GM20431 (cell line): ENCODE measurements around the gene DGKI.

Experiments
- in situ Hi-C: fragments of 300-500 bp; cut with MseI, MboI; formaldehyde crosslinking; loops from one replicate; pipeline ENCODE4 v1.15.0; 2020; ENCODE audit warnings: low sequenced_read_pairs; ENCODE audit not compliant: unreplicated experiment

The DGKI gene

DNA sequence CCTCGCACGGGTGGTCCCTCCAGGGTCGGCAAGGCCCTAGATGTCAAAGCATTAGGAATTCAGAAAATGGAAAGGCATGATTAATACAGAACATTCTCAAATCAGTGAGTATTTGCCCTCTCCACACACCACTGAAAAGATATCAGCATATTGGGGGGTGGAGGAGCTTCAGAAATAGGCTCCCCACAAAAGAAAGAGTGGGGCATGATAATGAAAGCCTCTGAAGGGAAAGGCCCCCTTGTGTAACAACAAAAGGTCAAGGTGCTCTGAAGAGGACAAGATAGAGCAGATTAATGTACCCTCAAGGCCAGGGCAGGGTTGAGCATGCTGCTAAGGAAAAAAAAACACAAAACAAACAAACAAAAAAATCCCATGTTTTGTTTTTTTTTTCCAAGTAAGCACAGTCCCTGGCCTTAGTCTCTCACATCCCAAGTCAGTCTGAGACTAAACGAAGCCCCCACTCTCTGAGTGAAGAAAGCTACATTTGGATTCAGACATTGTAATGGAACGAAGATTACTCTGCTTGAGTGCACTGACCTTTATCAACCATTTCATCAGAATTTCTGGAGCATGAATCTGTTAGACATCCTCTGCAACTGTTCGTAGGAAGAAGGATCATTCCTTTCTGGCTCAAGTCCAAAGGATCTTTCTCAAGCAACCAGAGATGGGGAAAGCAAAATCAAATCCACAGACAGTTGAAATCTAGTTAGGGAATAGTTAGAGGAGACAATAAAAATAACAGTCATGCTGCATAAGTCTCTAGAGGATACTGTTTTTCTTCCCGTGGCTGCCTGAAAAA lies 27.4 kb upstream of the DGKI start:
- in situ Hi-C loops: no loop called here

DNA sequence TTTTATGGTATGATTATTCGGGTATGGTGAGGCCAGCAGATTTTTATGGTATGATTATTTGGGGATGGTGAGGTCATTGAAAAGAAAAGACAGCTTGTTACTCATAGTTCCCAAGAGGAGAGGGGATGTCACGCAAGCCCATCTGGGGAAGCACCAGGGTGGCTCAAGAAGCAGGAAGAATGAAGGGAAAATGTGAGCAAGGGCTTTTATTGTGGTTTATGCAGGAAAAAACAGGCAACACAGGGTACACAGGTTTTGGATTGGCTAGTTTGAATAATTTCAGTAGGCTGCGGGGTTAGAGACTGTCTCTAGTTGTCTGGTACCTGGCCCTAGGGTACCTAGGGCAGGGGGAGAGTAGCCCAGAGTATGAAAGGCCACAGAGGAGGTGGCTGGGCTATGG lies 26.8 kb upstream of the DGKI start:
- in situ Hi-C loops: no loop called here

DNA sequence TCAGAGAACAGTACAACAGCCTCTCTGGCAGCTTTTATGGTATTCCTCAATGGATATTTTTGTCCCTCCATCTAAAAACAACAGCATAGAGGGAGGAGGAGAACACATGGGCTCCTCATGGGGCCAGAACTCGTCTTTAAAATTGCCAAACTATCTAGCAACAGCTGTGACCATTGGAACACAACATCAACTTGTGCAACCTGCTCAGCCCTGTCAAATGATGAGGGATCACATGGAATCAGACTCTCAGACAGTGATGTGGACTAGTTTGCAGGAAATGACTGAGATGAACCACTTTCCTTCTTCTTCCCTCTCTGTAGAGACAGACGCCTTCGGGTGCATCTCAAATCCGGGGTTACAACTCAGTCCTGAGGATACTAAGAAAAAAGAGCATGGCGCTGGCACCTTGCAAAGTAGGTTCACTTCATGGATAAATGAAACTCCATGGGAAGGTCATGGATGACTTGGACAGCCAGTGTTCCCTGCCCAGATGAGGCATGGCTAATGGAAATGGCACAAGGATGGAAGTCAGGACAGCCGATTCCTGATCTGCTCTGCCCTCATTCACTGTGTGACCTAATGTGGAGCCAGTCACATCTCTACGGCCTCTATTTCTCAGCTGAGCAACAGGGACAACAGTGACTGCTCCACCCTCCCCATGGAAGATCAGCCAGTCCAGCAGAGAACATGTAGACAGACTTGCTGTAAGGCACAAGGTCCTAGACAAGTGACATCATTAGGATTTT lies 24.6 kb upstream of the DGKI start:
- in situ Hi-C loops: no loop called here

DNA sequence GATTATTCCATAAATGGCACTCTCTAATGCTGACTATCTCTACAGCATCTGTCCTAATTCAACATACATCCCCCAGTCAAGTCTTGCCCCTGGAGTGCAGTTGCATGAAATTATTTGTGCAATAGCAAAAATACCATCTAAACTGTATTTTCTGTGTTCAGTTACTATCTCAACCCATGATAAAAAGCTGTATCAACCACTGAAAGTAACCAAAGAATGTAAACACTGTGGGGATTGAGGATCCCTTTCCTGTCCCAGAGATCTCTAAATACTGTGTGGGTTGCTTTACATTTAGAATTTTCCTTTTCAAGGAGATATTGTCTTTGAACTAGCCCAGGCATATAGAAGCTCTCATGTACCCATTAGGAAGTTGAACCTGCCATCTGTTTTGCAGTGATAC lies 23.9 kb upstream of the DGKI start:
- in situ Hi-C loops: no loop called here

DNA sequence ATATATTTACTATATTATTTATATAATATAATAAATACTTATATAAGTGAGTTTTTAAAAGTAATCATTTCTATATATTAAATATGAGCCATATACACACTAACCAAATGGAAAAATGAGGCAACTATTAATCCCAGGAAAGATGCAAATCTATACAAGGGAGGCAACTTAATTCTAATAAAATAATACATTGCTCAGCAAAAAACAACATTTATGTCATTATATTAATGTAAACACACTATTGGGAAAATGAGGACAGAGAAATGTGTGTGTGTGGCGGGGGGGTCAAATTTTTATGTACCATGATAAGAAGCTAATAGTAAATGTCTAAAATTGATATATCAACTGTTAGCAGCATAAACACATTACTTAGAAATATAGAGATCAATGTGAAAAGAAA lies 23.3 kb upstream of the DGKI start:
- in situ Hi-C loops: no loop called here

DNA sequence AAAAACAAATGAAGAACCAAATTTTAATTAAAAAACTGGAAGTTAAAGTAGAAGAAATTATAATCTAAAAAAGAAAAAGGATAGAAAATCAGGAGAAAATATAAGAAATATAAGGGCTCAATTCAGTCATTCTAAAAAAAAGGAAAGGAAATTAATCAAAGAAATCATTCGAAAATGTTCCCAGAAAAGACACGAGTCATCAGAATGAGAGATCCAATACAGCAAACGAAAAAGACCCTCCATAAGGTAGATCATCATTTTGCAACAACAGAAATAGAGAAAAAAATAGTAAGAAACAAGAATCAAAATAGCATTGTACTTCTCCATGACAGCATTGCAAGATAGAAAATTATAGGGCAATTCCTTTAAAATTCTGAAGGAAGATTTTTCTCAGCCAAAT lies 22.5 kb upstream of the DGKI start:
- in situ Hi-C loops: no loop called here

DNA sequence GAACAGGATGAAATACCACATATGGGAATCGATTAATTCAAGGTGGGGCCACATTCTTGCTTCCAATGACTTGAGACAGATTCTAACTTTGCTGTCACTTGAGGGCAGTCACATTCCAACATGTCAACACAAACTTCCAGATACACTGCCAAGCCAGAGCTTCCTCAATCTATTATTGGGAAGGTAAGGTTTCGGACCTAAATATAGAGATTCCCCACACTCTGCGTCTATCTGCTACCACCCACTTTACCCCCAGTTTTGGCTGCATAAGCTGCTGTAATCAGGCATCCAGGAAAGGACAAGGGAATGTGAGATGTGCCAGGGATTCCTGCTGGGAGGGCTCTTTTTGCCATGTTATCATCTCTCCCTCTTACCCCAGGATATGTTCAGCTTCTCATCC lies 20.5 kb upstream of the DGKI start:
- in situ Hi-C loops: no loop called here

DNA sequence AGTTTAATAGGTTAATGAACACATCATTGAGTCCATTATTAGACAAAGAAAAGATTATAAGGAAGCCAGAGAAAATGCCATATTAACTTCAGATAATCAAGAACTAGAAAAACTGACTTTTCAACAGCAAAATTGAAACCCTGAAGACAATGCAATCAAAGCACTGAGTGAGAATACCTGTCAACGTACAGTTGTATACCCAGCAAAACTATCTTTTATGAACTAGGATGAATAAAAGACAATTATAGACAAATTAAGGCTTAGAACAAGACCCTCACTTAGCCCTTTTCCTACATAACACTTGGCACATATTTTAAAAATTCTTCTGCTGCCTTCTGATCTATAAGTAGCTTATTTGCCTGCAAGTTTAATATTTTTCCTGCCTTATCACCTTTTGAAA lies 19.0 kb upstream of the DGKI start:
- in situ Hi-C loops: no loop called here

DNA sequence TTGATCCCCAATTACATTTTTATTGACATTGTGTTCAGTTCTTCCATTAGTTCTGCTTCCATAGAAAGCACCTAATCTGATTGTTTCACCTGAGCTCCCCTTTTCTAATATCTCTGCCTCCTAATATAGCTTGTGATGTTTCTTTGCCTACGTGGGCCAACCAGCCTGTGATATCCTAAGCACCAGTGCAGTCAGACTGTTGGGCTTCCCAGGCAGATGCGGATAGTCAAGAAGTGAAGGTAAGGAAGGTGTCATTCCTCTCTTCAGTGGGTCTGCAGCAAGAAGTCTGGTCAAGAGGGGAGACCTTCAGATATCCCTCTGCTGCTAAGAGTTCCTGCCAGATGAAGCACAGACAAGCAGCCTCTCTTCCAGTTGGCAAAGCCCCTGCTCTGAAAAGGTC lies 16.2 kb upstream of the DGKI start:
- in situ Hi-C loops: no loop called here

DNA sequence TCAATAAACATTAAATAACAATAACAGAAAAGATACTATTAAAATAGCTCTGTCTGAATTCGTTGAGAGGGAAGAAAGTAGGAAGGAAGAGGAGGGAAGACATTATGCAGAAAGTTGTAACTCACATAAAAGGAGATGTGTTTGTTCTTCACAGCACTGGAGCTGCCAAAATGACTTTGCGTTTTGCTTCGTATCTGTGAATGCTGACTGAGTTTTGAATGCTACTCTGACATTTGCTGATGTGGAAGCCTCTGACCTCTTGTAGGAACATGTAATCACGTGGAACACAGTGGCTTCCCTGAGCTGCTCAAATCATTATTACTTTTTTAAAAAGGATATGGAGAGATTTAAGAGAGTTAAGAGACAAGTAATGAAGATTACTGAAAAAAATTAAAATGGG lies 15.6 kb upstream of the DGKI start:
- in situ Hi-C loops: no loop called here

DNA sequence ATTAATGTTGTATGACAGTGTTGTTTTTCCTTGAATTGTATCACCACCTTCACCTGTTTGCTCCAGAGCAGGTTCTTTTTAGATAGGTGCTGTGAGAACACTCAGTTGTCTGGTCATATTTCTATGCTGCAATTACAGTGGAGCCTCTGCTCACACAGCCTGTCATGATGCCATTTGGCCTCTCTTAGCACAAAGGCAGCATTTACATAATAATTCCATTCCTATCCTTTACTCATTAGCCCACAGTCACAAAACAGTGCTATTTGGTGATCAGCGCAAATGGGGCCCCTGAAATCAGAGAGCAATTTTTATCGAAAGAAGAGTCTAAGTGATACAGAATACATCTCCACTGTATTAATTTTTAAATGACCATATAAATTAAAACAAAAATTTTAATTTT lies 13.8 kb upstream of the DGKI start:
- in situ Hi-C loops: no loop called here

DNA sequence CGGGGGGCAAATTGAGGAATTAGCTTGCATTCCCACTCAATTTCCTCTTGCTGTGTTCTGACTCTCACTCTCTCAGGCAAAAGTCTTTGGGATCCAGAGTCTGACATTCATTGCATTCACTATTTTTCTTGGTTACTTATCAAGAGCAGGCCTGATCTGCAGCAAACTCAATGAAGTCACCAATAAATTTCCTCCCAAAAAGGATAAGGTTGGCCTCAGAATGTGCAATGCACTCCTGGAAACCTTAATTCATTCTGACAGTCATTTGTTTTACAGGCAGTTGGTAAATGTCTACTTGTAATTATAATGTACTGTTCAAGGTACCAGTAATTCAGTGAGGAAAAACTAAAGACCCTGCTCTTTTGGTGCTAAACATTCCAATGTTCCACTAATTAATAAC lies 6.3 kb upstream of the DGKI start:
- in situ Hi-C loops: no loop called here

DNA sequence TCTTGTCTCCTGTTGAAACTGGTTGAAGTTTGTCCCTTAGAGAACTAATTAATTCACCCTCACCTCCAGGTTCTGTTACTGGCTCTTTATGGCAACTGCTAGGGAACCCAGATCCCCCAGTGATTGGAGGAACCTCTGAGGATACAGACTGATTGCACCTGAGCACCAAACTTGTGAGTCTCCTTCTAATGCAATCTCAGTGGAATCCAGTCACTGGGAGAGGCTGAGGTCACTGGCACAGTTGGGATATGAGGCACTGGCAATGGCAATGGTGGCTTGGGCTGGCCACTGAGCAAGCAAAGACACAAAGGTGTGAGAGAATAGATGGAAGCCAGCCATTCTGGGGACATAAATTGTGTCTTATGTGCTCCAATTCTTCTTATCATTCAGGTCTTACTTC lies 5.3 kb upstream of the DGKI start:
- in situ Hi-C loops: no loop called here

DNA sequence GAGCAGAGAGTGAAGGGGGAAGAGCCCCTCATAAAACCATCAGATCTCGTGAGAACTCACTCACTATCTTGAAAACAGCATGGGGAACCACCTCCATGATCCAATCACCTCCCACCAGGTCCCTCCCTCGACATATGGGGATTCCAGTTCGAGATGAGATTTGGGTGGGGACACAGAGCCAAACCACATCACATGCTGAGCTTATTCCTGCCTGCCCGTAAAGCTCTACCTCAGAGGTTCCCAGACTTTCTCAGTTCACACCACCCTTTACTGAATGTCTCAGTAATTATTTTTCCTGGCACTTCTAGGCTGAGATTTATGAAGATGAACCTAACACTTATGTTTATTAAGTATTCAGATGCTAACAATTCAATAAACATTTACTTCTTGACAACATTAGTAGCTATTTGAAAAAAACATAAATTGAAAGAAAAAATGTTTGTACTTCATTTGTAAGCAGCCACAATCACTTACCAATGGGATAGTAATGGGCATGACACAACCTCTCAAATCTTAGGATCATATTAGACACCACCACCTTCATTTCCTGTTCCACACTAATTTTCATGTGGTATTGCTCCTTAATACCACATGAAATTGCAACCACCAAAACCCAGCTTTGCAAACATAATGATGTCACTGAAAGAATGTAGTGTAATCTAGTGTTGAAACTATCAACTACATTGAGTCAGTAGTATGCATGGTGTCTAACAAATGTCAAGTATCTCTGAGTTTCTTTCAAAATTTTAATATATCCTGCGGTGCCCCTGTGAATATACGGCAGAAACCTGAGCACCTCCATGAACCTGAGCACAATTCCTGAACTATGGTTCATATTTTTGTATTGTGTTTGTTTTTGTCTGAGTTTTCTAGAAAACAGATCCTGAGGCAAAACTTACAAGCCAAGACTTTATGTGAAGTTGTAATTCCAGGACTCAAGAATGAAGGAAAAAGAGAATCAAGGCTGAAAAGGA lies 4.5 kb upstream of the DGKI start:
- in situ Hi-C loops: no loop called here

DNA sequence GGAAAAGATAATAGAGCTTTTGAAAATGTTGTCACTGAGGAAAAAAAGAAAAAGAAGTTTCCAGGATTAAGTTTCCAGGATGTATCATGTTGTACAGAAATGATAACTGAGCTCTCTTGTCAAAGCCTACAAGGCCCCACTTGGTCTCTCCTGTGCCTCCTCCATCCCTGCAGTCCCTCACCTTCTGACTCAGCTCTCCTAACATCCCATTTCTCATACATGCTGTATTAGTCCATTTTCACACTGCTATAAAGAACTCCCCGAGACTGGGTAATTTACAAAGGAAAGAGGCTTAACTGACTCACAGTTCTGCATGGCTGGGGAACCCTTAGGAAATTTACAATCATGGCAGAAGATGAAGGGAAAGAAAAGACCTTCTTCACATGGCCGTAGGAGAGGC lies 3.8 kb upstream of the DGKI start:
- in situ Hi-C loops: no loop called here

DNA sequence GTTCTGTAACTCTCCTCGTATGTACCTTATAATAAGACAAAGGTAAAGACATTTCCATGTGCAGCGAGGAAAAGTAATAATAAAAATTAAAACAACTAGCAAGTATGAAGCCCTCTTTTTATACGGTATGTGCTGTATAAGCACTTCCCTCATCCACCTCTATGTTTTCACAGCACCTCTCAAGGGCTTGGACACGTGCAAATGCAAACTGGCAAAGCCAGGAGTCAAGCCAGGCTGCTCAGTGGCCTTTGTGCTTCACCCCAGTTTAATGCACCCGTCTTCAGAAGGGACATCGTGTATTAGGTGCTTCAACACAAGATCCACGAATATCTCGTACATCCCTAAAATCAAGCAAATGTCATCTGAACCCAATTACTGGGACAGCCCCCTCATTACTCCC lies 1.3 kb upstream of the DGKI start:
- in situ Hi-C loops: no loop called here

DNA sequence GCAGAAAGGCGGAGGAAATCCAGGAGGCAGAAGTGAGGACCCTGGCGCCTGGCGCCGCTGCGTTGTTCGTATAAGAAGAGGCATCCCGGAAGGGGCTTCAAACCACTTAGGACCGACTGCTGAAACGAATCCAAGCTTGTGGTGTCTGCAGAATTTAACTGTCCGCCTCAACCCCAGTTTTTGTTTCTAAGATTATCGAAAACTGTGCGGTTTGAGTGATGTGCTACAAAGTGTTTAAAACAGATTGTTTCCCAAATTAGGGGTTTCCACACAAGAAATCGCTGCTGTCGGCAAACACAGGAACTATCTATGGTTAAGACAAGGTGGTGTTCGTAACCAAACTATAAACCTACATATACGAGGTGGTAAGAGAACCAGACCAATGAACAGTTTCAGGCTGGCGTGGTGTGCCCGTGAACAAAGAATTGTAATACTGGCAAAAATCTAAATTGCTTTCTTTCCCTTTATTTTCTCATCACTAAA lies 835 bp upstream of the DGKI start:
- in situ Hi-C loops: no loop called here

DNA sequence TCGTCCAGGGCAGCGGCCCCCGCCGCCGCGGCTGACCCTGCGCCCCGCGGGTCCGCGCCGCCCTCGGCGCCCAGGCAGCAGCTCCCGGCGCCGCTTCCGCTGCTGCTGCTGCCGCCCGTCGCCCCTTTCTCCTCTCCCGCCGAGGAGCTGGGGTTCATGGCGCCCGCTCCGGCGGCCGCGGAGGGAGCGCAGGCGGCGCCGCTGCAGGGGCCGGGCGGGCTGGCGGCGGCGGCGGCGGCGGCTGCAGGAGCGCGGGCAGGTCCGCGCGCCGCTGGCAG lies 286 bp downstream of the DGKI start:
- in situ Hi-C loops: no loop called here

DNA sequence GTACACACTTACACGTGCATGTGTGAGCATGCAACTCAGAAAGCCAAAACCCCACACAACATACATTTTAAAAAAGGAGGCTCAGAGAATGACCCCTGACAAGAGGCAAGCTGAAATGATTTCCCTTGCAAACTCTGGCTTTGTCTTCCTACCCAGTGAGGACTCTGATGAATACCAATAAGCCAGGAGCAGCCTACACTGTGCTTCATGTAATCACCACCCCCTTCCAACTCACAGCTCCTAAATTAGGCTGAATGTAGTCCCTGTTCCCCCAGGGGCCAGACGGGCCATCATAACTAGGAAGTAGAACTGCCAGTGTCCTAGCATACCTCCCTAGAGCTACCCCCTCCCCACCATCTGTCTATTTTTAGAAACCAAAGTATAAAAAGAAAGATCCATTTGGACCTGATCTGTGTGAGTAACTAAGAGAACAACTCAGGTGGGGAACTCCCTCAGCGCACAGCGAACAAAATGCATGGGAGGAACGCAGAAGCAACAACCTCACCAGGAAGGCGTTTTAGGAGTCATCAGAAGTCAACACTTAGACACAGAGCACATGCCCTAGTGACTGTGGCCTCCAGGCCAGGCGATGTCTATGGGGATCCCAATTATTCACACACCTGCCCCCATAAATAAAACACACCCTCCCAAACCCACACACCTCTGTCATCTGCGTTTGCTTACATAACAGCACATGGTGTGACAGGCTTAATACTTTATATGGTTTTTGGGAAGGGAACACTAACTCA lies 1.9 kb downstream of the DGKI start:
- in situ Hi-C loops: no loop called here
